HCT116 (cell line): ENCODE measurements around the gene TCP11L2. TPM values are rescaled to one million over a fixed set of nuclear protein-coding genes. Genes with fewer than 3 reads are reported as not detected.

Experiments used
- ATAC-seq: fragments of 200-7000 bp; cut with Tn5 transposase; 2 replicates; pipeline ENCODE4 v1.9.1; 2020; ENCODE audit warnings: mild to moderate bottlenecking, moderate library complexity
- BruUV-seq: library from RNA; stranded (reverse); fragments of 400-500 nt; replicated peaks from 2 replicates; lab custom pipeline; 2021; lab: Mats Ljungman, UMichigan
- CTCF ChIA-PET: fragments of 300-600 bp; sonication (Branson Sonifier 250); formaldehyde crosslinking; loops from one replicate; lab custom pipeline; 2021; ENCODE audit warnings: antibody characterized with exemption; lab: Charles Lee
- POLR2A ChIA-PET: fragments of 300-600, 350-600 bp; sonication (Branson Sonifier 250); formaldehyde crosslinking; loops from one replicate; lab custom pipeline; 2021; ENCODE audit warnings: antibody characterized with exemption; lab: Charles Lee
- RAD21 ChIA-PET, 2 experiments: fragments of 300-600 bp; sonication (Branson Sonifier 250); formaldehyde crosslinking; loops; one replicate each; lab custom pipeline; 2023; ENCODE audit warnings: low total read pairs in 2 of 2; ENCODE audit not compliant: uncharacterized antibody in 2 of 2, unreplicated experiment in 2 of 2, low non-redundant PET in 1 of 2; lab: Charles Lee
- DNase-seq: peaks from one replicate; pipeline ENCODE4 v3.0.0-alpha.2; 2010; ENCODE audit warnings: low read depth, low spot score
- H2AFZ ChIP-seq: fragments of 200-600 bp; shearing (Covaris generic), sonication (generic); 2 replicates; pipeline ENCODE4 v1.6.1; 2017; ENCODE audit warnings: low read depth, mixed run types, mixed read lengths, antibody characterized with exemption, low read length; ENCODE audit not compliant: poor library complexity, severe bottlenecking
- H3K27ac ChIP-seq: 2 replicates; pipeline ENCODE4 v1.5.1; 2012; ENCODE audit warnings: low read depth, low read length
- H3K27me3 ChIP-seq: fragments of 200-600 bp; sonication (generic); 2 replicates; pipeline ENCODE4 v1.6.1; 2016; ENCODE audit warnings: mixed run types, low read length, mixed read lengths; ENCODE audit not compliant: insufficient read depth
- H3K36me3 ChIP-seq, 2 experiments: fragments of 200-500 bp in 1 of 2; fragments of 200-600 bp in 1 of 2; sonication (Bioruptor generic) in 1 of 2; sonication (generic) in 1 of 2; 2 replicates each; pipeline versions ENCODE4 v1.5.1 to v1.6.1; 2014 to 2016; ENCODE audit warnings: low read length in 2 of 2, inconsistent platforms in 1 of 2, mixed read lengths in 1 of 2, mixed run types in 1 of 2; ENCODE audit not compliant: insufficient read depth in 2 of 2, control insufficient read depth in 1 of 2
- H3K4me1 ChIP-seq, 2 experiments: fragments of 200-600 bp in 1 of 2; sonication (generic) in 1 of 2; 2 replicates each; pipeline versions ENCODE4 v1.5.1 to v1.6.1; 2012 to 2017; ENCODE audit warnings: low read length in 2 of 2, inconsistent platforms in 1 of 2, mild to moderate bottlenecking in 1 of 2, mixed read lengths in 1 of 2, mixed run types in 1 of 2, moderate library complexity in 1 of 2; ENCODE audit not compliant: insufficient read depth in 2 of 2, control insufficient read depth in 1 of 2
- H3K4me2 ChIP-seq: fragments of 200-600 bp; sonication (generic); 2 replicates; pipeline ENCODE4 v1.6.1; 2017; ENCODE audit warnings: mixed run types, low read length, mixed read lengths
- H3K4me3 ChIP-seq, 2 experiments: fragments of 200-600 bp in 1 of 2; sonication (generic) in 1 of 2; replicated peaks in 1 of 2; 2 replicates each; pipeline ENCODE4 v1.5.1; 2011 to 2016; ENCODE audit warnings: low read length in 2 of 2, control low read depth in 1 of 2, low read depth in 1 of 2, mild to moderate bottlenecking in 1 of 2, mixed read lengths in 1 of 2, mixed run types in 1 of 2
- H3K79me2 ChIP-seq: fragments of 200-600 bp; sonication (generic); 2 replicates; pipeline ENCODE4 v1.6.1; 2017; ENCODE audit warnings: mild to moderate bottlenecking, mixed run types, low read length, moderate library complexity, mixed read lengths; ENCODE audit not compliant: insufficient read depth
- H3K9ac ChIP-seq: fragments of 200-600 bp; sonication (generic); 2 replicates; pipeline ENCODE4 v1.6.1; 2016; ENCODE audit warnings: low read length, mixed read lengths
- H3K9me2 ChIP-seq: fragments of 200-600 bp; sonication (generic), shearing (Covaris generic); 2 replicates; pipeline ENCODE4 v1.6.1; 2017; ENCODE audit warnings: mixed run types, mild to moderate bottlenecking, moderate library complexity; ENCODE audit not compliant: insufficient read depth
- H3K9me3 ChIP-seq, 2 experiments: fragments of 200-500 bp in 1 of 2; fragments of 200-600 bp in 1 of 2; sonication (Bioruptor generic) in 1 of 2; sonication (generic) in 1 of 2; 2 replicates each; pipeline ENCODE4 v1.6.1; 2014 to 2017; ENCODE audit warnings: low read length in 2 of 2, mixed read lengths in 2 of 2, inconsistent platforms in 1 of 2, low read depth in 1 of 2, mild to moderate bottlenecking in 1 of 2, mixed run types in 1 of 2, moderate library complexity in 1 of 2; ENCODE audit not compliant: control insufficient read depth in 1 of 2, insufficient read depth in 1 of 2
- H4K20me1 ChIP-seq: fragments of 200-600 bp; sonication (generic), shearing (Covaris generic); 2 replicates; pipeline ENCODE4 v1.6.1; 2017; ENCODE audit warnings: mixed run types, mild to moderate bottlenecking, moderate library complexity; ENCODE audit not compliant: insufficient read depth
- CBX3 ChIP-seq: IDR thresholded peaks from 2 replicates; pipeline ENCODE4 v1.6.1; 2012; ENCODE audit warnings: low read depth
- EGR1 ChIP-seq: IDR thresholded peaks from 2 replicates; pipeline ENCODE4 v1.6.1; 2012; ENCODE audit warnings: low read depth
- ELF1 ChIP-seq: IDR thresholded peaks from 2 replicates; pipeline ENCODE4 v1.6.1; 2012; ENCODE audit warnings: low read depth, borderline replicate concordance
- EZH2phosphoT487 ChIP-seq: fragments of 200-600 bp; IDR thresholded peaks from 2 replicates; pipeline ENCODE4 v1.6.1; 2018; ENCODE audit warnings: antibody characterized with exemption, borderline replicate concordance
- MAX ChIP-seq: IDR thresholded peaks from 2 replicates; pipeline ENCODE4 v1.6.1; 2012
- POLR2AphosphoS5 ChIP-seq: IDR thresholded peaks from 2 replicates; pipeline ENCODE4 v1.6.1; 2011; ENCODE audit warnings: mild to moderate bottlenecking, low read depth, low read length, moderate library complexity
- RAD21 ChIP-seq: IDR thresholded peaks from 2 replicates; pipeline ENCODE4 v1.6.1; 2012; ENCODE audit warnings: low read depth, mild to moderate bottlenecking
- SIN3A ChIP-seq: IDR thresholded peaks from 2 replicates; pipeline ENCODE4 v1.6.1; 2012; ENCODE audit warnings: low read depth
- SP1 ChIP-seq: IDR thresholded peaks from 2 replicates; pipeline ENCODE4 v1.6.1; 2012; ENCODE audit warnings: low read depth
- TCF7L2 ChIP-seq: IDR thresholded peaks from 2 replicates; pipeline ENCODE4 v1.7.0; 2011; ENCODE audit warnings: borderline replicate concordance, inconsistent platforms; ENCODE audit not compliant: insufficient read depth, insufficient read length; ENCODE audit errors: extremely low read depth
- YY1 ChIP-seq: IDR thresholded peaks from 2 replicates; pipeline ENCODE4 v1.6.1; 2011; ENCODE audit warnings: low read length, low read depth, moderate library complexity, mild to moderate bottlenecking; ENCODE audit not compliant: insufficient replicate concordance; ENCODE audit errors: extremely low read depth
- ZFX ChIP-seq: fragments of 450-650 bp; IDR thresholded peaks from 2 replicates; pipeline ENCODE4 v1.6.1; 2017
- ZNF274 ChIP-seq: fragments of 200-500 bp; sonication (Bioruptor generic); IDR thresholded peaks from 2 replicates; pipeline ENCODE4 v1.6.1; 2014; ENCODE audit warnings: mild to moderate bottlenecking, low read depth, low read length, inconsistent platforms
- intact Hi-C: fragments of 100-400 bp; cut with micrococcal nuclease; formaldehyde crosslinking; loops from 2 replicates; pipeline ENCODE4 v1.10.0; 2022
- total RNA-seq: library from RNA; stranded (reverse); gene quantifications from one replicate; pipeline ENCODE4 v1.2.1, GENCODE V29; 2021; ENCODE audit not compliant: unreplicated experiment

TCP11L2 gene
- total RNA-seq, 1 experiment from 2014 or later, result 14.4 TPM

DNA sequence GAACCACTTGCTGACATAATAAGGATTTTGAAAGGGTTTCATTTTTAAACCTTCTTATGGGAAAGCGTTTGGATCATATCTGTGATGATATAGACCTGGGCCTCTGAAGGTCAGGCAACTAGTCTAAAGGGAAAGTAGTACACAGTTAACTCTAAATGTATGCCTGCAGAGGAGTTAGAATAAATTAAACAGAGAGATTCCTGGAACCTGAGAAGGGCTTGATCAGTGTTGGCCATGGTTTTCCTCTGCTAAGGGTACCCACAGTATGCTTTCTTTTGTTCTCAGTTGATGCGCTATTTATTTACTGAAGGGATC is 40.6 kb downstream of the TCP11L2 start:
- ATAC-seq (no peak), DNase-seq (no peak)
- ChIA-PET CTCF (no interaction called here), RAD21 (no interaction called here), POLR2A (no interaction called here)
- H3K27me3 ChIP-seq, result no peaks in the 10 kb centered on the region
- no peaks in the 10 kb centered on the region for H4K20me1 ChIP-seq
- H3K36me3 ChIP-seq, result no peaks in the 10 kb centered on the region
- no peak overlapping the region for H3K27ac ChIP-seq
- peaks cover 10 to 12% of the 10 kb centered on the region in 2 experiments for H3K4me1 ChIP-seq
- no peaks in the 10 kb centered on the region for H3K79me2 ChIP-seq
- no peak overlapping the region for H3K9ac ChIP-seq
- TF ChIP-seq ELF1 (no peak), ZFX (no peak), SP1 (no peak)
- intact Hi-C loops, result no loop called here
- no TSS peak for BruUV-seq
- H3K4me3 ChIP-seq, result peak overlapping the region in 1 of 2 experiments; percentile 25; a peak in 2 of 4 replicates
- H2AFZ ChIP-seq, result no peak overlapping the region
- H3K9me3 ChIP-seq, result no peaks in the 10 kb centered on the region
- no peaks in the 10 kb centered on the region for H3K9me2 ChIP-seq
- H3K4me2 ChIP-seq, result peak overlapping the region; percentile 55

GRCh38 chr12:106344131-106344530 is 41.6 kb downstream of the TCP11L2 start:
- H4K20me1 ChIP-seq, result no peaks in the 10 kb centered on the region
- H3K27me3 ChIP-seq, result no peaks in the 10 kb centered on the region
- intact Hi-C loops, result no loop called here

More at GRCh38 chr12:106344131-106344530, 41.6 kb downstream of the TCP11L2 start:
- Histone ChIP-seq H3K27ac (no peak overlapping the region), H3K9me2 (no peaks in the 10 kb centered on the region), H3K9ac (no peak overlapping the region), H3K4me2 (no peak overlapping the region), H3K9me3 (no peaks in the 10 kb centered on the region), H2AFZ (no peak overlapping the region), H3K36me3 (no peaks in the 10 kb centered on the region), H3K4me3 (no peak overlapping the region), H3K79me2 (no peaks in the 10 kb centered on the region), H3K4me1 (peaks cover 10 to 12% of the 10 kb centered on the region in 2 experiments)
- RAD21 ChIA-PET, result no interaction called here
- TF ChIP-seq MAX (no peak), CBX3 (no peak), ZNF274 (no peak), RAD21 (no peak), POLR2AphosphoS5 (no peak), YY1 (no peak), SIN3A (no peak), SP1 (no peak), EZH2phosphoT487 (no peak), EGR1 (no peak), TCF7L2 (no peak)
- BruUV-seq, result no TSS peak
- CTCF ChIA-PET, result no interaction called here
- DNase-seq (no peak), ATAC-seq (no peak)
- POLR2A ChIA-PET, result no interaction called here
